Upper lobe of right lung (tissue), 1 donor: ENCODE data around the gene FBXO9. TPM values are rescaled to one million over a fixed set of nuclear protein-coding genes. Genes with fewer than 3 reads are reported as not detected.
"Not testable (repeated sequence)": the region's sequence is repeated elsewhere in the genome, so short reads cannot be mapped to it uniquely, and the experiment has no call there.

ENCODE experiments used
- ATAC-seq: fragments of 200-7000 bp; cut with Tn5 transposase; one replicate; pipeline ENCODE4 v1.9.1; 2020; ENCODE audit warnings: mild to moderate bottlenecking, moderate library complexity
- DNase-seq: peaks from one replicate; pipeline ENCODE4 v3.0.0-alpha.2; 2020
- H3K27ac ChIP-seq: fragments of 200-600 bp; one replicate; pipeline ENCODE4 v1.8.0; 2022
- H3K27me3 ChIP-seq: fragments of 200-600 bp; one replicate; pipeline ENCODE4 v1.8.0; 2022; ENCODE audit warnings: mild to moderate bottlenecking
- H3K36me3 ChIP-seq: fragments of 200-600 bp; one replicate; pipeline ENCODE4 v1.8.0; 2022
- H3K4me1 ChIP-seq: fragments of 200-600 bp; one replicate; pipeline ENCODE4 v1.8.0; 2022
- H3K4me3 ChIP-seq: fragments of 200-600 bp; one replicate; pipeline ENCODE4 v1.8.0; 2022; ENCODE audit warnings: mild to moderate bottlenecking
- H3K9me3 ChIP-seq: fragments of 200-600 bp; one replicate; pipeline ENCODE4 v1.8.0; 2022
- intact Hi-C: fragments of 100-400 bp; cut with DNase I; formaldehyde crosslinking; loops from one replicate; pipeline ENCODE4 v1.11.0; 2022
- total RNA-seq: library from RNA; stranded (reverse); fragmentation: NEBNext Ultra II Directional; extraction: Animal tissue kit (Norgen Biotek cat#: 25700); gene quantifications from one replicate; pipeline ENCODE4 v1.2.1, GENCODE V29; 2021
- TF ChIP-seq, protein P1 (sequence below): fragments of 200-600 bp; IDR thresholded peaks from one replicate; pipeline ENCODE4 v1.8.0; 2022; ENCODE audit warnings: antibody characterized with exemption
- donor health status: DM: no; HTN: yes; CAD: no; lungs with severe emphysema.

The FBXO9 gene
- total RNA-seq, 1 donor from 2014 or later = 101 TPM

- Histone ChIP-seq H3K36me3 (no peaks in the 10 kb centered on the region), H3K4me3 (no peak overlapping the region), H3K27me3 (no peaks in the 10 kb centered on the region), H3K9me3 (no peaks in the 10 kb centered on the region), H3K27ac (no peak overlapping the region), H3K4me1 (no peaks in the 10 kb centered on the region)
- TF ChIP-seq, protein P1, sequence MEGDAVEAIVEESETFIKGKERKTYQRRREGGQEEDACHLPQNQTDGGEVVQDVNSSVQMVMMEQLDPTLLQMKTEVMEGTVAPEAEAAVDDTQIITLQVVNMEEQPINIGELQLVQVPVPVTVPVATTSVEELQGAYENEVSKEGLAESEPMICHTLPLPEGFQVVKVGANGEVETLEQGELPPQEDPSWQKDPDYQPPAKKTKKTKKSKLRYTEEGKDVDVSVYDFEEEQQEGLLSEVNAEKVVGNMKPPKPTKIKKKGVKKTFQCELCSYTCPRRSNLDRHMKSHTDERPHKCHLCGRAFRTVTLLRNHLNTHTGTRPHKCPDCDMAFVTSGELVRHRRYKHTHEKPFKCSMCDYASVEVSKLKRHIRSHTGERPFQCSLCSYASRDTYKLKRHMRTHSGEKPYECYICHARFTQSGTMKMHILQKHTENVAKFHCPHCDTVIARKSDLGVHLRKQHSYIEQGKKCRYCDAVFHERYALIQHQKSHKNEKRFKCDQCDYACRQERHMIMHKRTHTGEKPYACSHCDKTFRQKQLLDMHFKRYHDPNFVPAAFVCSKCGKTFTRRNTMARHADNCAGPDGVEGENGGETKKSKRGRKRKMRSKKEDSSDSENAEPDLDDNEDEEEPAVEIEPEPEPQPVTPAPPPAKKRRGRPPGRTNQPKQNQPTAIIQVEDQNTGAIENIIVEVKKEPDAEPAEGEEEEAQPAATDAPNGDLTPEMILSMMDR = no peak
- no peak for DNase-seq
- intact Hi-C loops = no loop called here
- ATAC-seq = peak; percentile 26
Measured at GRCh38 chr6:53048431-53049195, 16.6 kb upstream of the FBXO9 start.

DNA sequence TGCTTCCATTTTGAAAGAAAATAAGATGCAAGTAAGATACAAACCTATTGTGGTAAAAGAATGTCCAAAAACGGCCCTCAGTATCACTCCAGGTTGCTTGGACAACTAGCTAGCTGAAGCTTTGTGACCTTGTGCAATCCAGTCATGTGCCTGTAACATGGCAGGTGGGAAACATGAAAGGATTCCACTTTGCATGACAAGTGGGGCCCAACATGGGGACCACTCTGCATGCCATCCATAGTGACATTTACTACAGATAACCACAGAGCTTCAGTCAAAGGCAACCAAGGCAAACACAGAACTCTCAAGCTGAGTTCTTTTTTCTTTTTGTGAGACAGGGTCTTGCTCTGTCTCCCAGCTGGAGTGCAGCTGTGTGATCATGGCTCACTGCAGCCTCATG, 15.8 kb upstream of the FBXO9 start:
- H3K4me1 ChIP-seq = no peaks in the 10 kb centered on the region
- no peaks in the 10 kb centered on the region for H3K36me3 ChIP-seq
- DNase-seq (no peak), ATAC-seq (no peak)
- TF ChIP-seq, protein P1 = no peak
- intact Hi-C loops = no loop called here
- no peak overlapping the region for H3K27ac ChIP-seq
- H3K27me3 ChIP-seq = no peaks in the 10 kb centered on the region
- H3K4me3 ChIP-seq = no peak overlapping the region
- no peaks in the 10 kb centered on the region for H3K9me3 ChIP-seq

GRCh38 chr6:53052152-53052551, 13.1 kb upstream of the FBXO9 start:
- H3K36me3 ChIP-seq, H3K27ac ChIP-seq, H3K27me3 ChIP-seq, intact Hi-C loops, H3K4me3 ChIP-seq, H3K9me3 ChIP-seq, ATAC-seq, DNase-seq: not testable (repeated sequence)
- peaks cover 11% of the 10 kb centered on the region for H3K4me1 ChIP-seq

- H3K36me3 ChIP-seq = no peaks in the 10 kb centered on the region
- H3K9me3 ChIP-seq = no peaks in the 10 kb centered on the region
- H3K27me3 ChIP-seq = no peaks in the 10 kb centered on the region
- intact Hi-C loops = no loop called here
- no peak for DNase-seq
- H3K4me1 ChIP-seq = peaks cover 28% of the 10 kb centered on the region
- ATAC-seq = no peak
- H3K4me3 ChIP-seq = no peak overlapping the region
- TF ChIP-seq, protein P1 = no peak
- H3K27ac ChIP-seq = no peak overlapping the region
Measured at GRCh38 chr6:53054532-53054931, 10.7 kb upstream of the FBXO9 start.

- Histone ChIP-seq H3K9me3 (no peaks in the 10 kb centered on the region), H3K27me3 (no peaks in the 10 kb centered on the region), H3K4me3 (no peak overlapping the region), H3K4me1 (peaks cover 36% of the 10 kb centered on the region), H3K36me3 (no peaks in the 10 kb centered on the region), H3K27ac (no peak overlapping the region)
- ATAC-seq (no peak), DNase-seq (no peak)
- TF ChIP-seq, protein P1 = no peak
- intact Hi-C loops = no loop called here
Measured at GRCh38 chr6:53055873-53056272, 9.3 kb upstream of the FBXO9 start.

- Histone ChIP-seq H3K36me3 (no peaks in the 10 kb centered on the region), H3K27me3 (no peaks in the 10 kb centered on the region), H3K9me3 (no peaks in the 10 kb centered on the region), H3K4me1 (peaks cover 36% of the 10 kb centered on the region), H3K27ac (no peak overlapping the region), H3K4me3 (no peak overlapping the region)
- TF ChIP-seq, protein P1 = no peak
- intact Hi-C loops = no loop called here
- peak; percentile 49 for ATAC-seq
- no peak for DNase-seq
Measured at GRCh38 chr6:53056273-53056672, 8.9 kb upstream of the FBXO9 start.
